DMS79 treated with DMSO at 0.1 percent for 48 hours (cell line): ENCODE data around the gene MTUS2.

Experiments
- DNase-seq: peaks from one replicate; lab custom pipeline; 2025; lab: John Stamatoyannopoulos, UW

MTUS2 gene

DNA sequence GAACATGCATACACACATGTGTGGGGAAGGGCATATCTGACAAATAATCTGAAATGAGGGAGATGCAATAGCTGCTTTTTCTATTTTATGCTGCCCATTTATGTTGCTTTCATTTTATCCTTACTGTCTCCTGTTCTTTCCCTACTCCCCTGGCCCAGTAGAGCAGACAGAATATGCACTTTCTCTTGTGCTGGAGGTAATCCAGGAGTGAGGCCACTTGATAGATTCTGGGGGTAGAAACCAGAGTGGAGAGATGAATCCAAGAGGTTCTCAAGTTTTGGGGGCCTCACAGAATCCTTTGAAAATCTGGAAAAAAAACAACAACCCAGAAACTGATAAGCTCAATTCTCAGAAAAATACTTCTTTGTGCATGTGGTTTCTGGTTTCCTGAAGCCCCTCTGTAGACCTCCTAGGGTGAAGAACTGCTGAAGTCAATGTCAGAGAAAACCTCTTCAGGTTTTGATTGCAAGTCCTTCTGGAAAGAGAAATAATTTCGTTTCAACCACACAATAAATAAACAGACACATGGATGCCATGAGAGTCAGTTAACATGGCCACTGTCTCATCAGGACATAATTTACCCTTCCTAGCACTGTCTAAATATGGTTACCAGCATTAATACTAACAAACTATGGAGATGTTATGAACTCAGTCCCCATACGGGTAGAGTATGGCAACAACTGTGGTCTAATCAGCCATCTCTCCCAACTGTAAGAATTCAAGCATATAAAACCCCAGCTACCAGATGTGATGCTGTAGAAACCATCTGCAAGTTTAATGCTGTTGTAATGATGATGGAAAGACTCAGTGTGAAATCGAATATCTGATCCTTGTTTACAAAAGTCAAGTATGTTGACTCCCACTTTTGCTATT, 419.8 kb downstream of the MTUS2 start:
- DNase-seq: no peak

DNA sequence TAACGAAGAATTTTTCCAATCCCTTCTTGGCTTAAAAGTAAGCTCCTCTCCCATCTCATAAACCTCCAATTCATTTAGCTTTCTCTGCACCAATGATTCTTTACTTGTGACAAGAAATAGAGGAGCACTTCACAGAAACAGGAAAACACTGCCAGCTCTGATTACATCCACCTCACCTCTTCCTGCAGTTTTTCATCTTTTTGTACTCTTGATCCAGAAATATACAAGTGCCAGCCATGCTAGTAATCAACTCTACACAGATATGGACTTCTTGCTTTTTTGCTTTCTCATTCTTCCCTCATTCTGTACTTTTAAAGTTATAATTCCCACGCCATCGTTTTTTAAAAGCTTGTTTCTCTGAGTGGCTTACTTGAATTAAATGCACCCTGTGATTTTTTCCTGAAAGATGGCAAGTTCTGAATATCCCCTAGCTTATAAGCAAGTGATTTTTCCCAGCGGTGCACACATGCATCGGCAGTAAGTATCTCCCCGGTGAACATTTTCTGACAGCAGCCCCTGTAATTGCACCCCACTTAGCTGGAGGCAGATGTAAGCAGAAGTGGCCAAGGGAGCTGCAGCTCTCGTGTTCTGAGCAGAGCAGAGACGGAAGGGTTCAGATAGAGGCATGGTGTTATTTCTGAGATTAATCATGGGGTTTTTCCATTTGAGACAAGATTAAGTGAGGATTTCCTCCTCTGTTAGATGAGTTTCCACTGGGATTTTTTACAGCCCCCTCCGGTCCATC, 434.7 kb downstream of the MTUS2 start:
- no peak for DNase-seq

DNA sequence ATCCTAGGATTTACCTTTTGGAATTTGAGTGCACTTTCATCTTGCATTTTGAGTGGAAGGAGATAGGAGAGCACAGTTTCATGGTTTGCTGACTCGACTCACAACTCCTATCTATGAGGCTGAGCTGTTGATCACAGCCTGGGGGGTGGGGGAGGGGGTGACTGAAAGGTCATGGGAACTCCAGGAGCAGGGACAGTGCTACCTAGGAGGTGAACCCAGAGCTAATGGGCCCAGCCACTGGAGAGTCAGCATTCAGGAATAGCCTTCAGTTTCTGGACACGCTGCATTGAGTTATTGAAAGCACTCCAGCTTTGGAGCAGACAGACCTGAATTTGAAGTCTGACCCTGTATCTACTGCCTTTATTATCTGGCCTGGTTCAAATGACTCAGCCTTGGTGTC, 435.4 kb downstream of the MTUS2 start:
- DNase-seq: no peak

DNA sequence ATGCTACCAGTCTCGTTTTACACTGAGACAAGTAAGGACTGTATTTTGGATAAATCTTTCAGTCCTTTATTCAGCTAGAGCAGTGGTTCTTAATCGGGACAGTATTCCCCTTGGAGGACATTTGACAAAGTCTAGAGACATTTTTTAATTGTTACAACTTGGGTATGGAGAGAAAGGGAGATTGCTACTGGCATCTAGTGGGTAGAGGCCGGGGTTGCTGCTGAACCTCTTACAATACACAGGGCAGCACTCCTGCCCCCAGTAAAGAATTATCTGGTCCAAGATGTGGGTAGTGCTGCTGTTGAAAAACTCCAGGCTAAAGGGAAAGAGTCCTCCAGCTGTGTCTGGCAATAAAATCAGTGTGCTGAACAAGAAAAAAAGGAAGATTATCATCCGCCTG, 440.5 kb downstream of the MTUS2 start:
- no peak for DNase-seq

DNA sequence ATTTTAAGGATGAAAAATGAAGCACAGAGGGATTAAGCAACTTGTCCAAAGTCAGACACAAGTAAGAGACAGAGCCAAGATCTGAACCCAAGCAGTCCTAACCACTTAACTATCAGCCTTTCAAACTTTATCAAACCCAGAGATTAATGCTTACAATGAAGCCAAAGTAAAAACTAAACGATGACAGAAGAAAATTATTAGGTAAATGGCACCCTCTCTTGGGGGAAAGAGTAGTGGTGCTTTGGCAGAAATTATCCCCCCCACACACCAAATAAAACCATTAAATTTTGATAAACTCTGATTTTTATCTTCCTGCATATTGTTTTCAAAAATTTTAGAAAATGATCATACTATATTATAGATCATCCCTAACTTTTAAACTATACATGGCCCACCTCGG, 446.1 kb downstream of the MTUS2 start:
- no peak for DNase-seq

DNA sequence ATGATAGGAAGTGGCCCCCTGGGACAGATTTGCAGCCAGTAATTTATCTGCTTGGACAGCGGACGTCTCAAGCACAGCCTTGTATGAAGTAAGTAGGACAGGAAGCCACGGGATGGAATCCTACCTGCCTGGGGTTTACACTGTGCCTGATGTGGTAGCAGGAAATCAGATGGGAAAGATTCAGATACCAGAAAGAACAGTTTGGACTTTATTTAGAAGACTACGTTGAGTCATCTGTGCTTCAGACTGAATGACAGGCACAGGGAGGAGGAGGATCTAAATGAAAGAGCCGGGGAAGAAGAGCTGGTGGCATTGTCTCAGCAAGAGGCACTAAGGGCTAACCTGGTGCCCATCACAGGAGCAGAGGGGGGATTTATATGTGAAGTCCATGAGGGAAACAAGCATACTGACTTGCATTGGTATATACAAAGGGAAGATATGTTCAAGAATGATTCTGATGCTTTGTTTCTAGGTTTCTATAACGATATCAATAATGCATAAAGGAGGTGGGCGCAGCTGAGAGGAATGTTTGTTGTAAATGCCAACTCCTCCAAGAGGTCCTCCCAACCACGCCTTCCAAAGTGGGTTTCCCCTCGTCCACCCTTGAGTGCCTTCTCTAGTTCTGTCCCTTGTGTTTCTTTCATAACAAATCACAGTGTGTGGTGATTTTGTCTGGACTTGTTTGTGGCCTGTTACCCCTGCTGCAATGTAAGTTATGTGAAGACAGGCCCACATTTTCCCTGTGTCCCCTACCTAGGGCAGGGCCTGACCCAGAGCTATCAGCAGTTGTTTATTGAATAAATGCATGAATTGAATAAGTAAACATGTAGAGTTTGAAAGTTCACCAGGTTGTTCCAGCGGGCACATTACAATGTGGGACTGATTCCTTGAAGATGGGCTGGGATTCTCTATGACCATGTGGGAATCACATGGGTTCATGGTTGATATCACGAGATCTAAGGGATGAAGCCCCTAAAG, 446.9 kb downstream of the MTUS2 start:
- no peak for DNase-seq

DNA sequence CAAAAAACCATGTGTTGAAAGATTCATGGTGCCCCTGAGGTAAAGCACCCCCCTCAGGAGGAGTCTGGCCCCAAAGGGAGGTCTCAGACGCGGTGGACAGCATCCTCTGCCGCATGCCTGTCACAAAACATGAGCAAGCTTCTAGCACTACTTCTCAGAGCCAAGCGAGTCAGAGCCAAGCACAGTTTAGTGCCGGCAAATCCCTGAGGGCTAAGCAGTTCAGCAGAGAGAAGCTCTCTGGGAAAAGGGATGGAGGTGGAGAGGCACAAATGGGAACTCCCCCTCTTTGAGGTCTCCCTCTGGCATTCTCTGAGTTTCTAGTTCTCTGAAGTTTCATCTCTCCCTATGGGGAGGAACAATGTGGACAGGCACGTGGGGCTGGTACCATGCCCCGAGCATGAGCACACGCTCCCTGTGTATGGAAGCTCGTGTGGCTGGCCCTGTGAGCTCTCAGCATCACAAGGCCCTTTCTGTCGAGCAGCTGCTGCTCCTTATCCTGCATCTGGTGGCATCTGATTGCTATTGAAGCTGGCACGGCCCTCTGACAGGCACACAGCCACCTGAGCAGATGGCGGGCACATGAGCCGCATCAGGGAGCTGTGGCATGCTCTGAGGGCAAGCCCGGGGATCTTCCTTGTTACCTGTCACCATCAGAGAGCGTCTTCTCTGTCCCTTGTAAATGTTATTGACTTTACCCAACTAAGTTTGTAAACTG, 450.3 kb downstream of the MTUS2 start:
- no peak for DNase-seq

DNA sequence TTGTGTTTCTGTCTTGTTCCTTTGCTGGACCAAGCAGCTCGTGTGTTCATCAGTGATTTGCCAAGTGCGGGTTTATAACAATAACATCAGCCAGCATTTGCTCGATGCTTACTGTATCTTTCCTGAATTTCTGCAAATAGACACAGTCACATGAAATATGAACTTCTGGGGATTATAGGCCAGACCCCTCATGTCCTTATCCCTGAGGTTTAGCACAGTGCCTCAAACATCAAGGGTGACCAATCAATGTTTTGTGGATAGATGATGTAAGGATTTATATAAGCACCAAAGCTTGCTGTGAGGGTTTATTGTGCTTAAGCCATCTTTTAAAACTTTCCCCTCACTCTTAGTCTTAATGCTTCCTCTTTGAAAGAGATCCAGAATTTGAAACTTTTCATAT, 451.5 kb downstream of the MTUS2 start:
- DNase-seq: no peak

DNA sequence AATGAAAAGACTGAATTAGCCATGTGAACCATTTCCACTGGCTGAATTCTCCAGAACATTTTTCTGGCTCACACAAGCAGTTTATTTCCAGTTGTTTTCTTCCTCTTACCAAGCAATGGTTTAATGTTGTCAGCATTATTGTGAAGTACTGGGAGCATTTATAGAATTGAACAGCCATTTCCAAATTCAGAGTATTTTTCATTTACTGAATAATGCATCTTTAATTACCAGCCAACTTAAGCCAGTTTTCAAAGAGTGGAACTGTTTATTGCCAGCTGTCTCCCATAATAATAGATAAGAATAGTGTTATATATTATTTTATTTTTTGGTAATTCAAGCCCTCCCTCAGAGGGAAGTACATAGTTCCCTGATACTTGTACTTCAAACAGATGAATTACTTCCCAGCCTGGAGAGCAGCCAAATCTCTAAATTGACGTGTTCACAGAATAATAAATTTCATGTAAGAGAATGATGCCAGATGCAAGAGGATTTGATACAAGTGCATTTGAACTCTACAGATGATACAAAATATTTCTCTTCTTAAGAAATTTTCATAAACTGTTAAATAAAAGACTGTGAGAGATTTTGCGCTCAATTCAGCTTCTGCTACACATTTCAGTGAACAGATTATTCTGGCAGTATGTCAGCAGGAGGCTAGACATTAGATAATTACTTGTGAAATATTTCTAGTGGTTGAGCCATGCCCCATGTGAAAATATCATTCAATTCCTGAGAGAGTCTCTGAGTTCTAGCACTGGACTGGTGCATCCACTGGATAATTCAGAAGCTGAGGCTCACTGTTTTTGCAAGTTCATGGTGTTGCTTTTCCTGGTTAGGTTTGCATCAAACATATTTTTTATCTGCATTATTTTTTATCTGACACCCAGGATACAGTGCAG, 459.5 kb downstream of the MTUS2 start:
- no peak for DNase-seq

DNA sequence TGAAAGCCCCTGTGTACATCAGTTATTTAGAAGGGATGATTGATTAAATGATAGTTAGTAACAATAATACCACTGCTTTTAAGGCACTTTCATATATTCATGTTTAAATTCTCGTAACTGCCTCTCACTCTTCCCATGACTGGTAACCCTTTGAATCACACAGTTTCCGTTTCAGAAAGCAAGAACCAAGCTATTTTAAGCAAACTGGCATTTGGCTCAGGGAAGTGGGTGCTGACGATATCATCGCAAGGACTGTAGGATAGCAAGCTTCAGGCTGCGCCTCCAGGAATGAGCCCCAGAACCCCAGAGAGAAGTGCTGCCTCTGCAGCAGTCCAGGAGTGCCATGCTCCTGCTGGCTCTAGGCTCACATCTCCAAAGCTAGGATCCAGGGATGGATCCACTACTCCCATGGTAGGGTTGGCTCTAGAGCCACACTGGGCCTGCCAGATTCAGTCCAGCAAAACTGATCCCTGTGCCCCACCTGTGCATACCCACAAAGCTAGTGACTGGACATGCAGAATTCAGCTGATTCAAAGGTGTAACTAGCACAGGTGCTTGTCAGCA, 461.9 kb downstream of the MTUS2 start:
- no peak for DNase-seq

DNA sequence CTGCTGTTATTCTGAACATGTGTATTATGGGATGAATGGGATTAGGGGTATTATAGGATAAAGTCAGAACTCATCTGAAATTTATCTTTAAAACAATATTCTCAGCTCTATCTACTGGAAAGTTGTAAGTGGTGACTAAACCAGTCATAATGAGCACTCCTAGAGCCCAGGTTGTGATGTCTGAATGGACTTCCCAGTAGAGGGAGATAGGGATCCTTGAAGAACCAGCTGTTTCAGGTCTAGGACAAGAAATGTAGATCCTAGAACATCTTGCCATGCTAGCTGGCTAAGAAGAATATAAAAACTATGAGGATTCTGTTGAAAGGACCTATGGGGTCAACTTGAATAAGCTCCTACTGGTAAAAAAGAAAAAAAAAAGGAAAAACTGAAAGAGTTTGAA, 464.6 kb downstream of the MTUS2 start:
- no peak for DNase-seq

DNA sequence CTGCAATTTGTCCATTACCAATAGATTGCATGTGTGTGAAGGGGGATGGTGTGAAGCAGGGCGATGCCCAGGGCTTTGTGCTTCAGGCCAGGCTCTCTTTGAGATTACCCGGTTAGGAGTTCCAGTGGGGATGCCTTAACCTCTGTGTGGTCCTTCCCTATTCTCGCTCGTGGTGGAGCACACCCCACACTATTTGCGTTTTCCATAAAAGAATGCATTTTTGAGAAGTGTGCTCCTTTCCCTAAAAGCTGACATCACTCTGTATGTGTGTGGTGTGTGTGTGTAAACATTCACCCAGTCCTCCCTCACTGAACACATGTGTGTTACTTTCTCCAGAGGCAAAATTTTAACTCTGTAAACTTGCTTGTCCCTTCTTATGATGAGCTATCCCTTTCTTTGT, 467.1 kb downstream of the MTUS2 start:
- no peak for DNase-seq

DNA sequence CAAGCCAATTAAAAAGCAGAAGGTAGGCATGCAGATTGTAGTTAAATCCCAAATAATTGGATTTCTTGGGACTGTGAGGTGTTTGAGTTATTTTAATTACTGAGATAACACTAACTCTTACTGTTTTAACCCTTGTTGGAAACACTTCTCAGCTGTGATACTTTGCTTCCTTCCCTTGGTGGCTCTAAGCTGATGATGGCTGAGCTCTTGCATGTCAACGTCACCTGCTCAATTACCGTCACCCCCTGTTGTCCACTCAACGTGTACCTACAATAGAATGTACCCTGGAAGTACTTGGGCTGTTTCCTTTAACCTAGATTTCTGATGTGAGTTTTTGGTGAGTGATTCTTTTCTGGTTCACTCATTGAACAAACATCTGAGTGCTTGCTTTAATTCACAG, 471.9 kb downstream of the MTUS2 start:
- DNase-seq: no peak

DNA sequence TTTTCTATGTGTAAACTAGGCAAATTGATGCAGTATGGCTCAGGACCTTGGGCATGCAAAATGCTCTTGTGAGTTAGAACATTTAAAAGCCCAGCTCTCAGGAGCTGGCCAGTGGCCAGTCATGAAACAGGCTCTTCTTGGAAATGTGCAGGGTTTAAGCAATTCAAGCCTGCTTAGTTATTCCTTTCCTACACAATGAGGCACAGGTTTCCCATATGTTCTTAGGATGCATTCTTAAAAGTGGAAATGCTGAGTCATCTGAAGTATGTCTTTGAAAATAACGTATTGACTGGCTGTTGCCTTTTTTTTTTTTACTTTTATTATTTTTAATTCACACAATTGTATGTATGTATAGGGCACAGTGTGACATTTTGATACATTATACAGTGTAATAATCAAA, 474.7 kb downstream of the MTUS2 start:
- no peak for DNase-seq

DNA sequence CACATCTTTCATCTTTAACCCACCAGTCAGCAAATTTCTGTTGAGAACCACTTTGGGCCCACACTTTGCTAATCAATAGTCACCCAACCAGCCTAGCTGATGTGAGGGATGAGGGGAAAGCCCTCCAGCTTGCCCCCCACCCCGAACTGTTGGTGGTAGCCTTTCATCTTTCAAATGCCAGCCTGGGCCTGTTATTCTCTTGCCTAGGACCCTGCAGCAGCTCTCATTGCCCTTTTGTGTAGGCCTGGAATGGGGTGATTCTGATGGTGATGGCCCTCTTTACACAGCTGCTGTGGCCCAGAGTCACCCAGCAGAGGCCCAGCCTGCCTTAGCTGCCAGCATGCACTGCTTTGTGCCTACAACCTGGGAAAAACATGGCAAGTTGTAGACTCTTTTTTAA, 480.9 kb downstream of the MTUS2 start:
- DNase-seq: no peak

DNA sequence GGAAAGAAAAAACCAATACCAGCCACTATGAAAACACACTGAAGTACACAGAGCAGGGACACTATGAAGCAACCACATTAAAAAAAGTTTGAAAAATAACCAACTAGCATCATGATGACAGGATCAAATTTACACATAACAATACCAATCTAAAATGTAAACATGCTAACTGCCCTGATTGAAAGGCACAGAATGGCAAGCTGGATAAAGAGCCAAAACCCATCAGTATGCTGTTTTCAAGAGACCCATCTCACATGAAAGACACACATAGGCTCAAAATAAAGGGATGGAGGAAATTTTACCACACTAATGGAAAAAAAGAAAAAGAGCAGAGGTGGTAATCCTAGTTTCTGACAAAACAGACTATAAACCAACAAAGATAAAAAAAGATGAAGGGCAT, 484.0 kb downstream of the MTUS2 start:
- no peak for DNase-seq

DNA sequence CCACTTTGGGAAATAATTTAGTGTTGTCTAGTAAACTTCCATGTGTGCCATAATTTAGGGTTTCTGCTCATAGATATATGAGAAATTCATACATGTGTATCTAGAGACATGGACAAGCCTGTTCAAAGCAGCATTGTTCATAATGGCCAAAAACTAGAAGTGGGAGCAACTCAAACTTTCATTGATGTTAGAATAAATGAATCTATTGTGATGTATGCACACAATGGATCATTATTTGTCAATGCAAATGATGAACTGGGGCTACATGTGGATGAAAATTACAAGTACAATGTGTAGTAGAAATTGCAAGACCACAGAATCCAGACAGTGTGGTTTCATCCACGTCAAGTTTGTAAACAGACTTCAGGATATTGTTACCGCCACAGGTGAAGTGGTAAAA, 490.7 kb downstream of the MTUS2 start:
- DNase-seq: no peak

DNA sequence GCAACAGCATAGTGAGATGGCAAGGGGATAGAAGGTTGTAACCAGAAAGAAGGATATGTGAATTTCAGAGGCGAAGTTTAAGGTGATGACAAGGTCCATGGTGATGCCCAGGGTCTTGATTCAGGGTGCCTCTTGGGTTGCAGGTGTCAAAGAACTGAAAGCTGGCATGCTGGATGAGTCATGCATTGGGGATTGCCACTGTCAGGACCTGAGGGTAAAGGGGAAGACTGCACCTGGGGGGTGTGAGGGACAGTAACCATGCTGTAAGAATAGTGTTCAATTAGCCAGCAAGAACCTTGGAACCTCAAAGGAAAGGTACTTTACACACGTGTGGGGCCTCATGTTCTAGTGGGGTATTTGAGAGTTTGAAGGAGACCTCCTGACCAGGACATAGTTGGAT, 495.7 kb downstream of the MTUS2 start:
- DNase-seq: no peak

DNA sequence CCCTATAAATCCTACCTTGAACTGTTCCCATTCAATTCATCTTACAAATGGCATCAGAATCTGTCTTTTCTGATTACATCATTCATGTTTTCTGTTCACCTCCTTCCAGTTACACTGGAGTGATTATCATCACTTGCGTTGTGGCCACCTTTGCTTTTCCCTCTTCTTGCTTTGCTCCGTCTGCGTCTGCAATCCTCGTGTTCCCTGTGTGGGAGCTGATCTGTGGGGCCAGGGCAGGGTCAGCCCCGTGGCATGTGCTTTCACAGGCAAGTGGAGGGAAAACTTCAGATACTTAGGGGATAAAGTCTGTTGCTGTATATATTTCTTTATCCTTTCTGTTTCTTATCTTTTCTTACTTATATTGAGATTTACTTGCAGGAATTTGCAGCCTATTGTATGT, 497.7 kb downstream of the MTUS2 start:
- no peak for DNase-seq

DNA sequence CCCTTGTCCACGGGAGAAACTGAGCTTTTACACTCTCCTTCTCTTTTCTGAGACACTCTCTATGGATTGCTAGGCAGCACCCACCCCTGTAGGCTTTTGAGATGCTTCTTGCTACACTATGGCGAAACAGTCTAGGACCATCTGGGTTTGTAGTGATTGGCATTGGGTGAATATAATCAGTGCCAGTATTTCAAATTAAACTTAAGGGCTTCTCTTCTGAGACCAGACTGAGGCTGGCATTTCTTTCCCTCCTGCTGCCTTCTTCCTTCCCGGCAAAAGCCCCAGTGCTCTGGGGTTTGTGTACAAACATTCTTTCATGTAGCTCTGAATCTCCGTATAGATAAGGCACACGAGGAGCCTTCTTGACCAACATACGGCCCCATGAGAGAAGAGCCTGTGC, 498.6 kb downstream of the MTUS2 start:
- no peak for DNase-seq
